ENCODE data around the gene SYCE3.

Gene SYCE3

GRCh38 chr22:50516068-50516467 is 46.7 kb downstream of the SYCE3 start (continued):
- TF ChIP-seq ZBTB8A (tag by site-specific recombination; IDR thresholded peaks at IDR 0.05) (no peak), SALL2 (tag by site-specific recombination; IDR thresholded peaks at IDR 0.05; ENCODE audit: borderline replicate concordance) (no peak)

GRCh38 chr22:50513175-50513574 is 49.5 kb downstream of the SYCE3 start:
- Histone ChIP-seq H3K4me1 (ENCODE audit: control insufficient read depth, insufficient read depth, low read length) (peaks cover 6% of the 10 kb centered on the region; the same call in 1 of the 2 replicates), H3K27ac (ENCODE audit: extremely low read depth, low read depth, low read length) (0 out of 2 replicates have a peak overlapping the region, but pooled peaks have one; percentile 14), H3K4me3 (ENCODE audit: low read depth, low read length) (no peak overlapping the region), H3K9me3 (ENCODE audit: control insufficient read depth, insufficient read depth, low read depth, low read length) (no peaks in the 10 kb centered on the region), H3K36me3 (ENCODE audit: control insufficient read depth in 2 of 2, insufficient read depth in 1 of 2, low read length in 2 of 2) (peaks cover 6 to 52% of the 10 kb centered on the region in 2 experiments; a peak in 2 of 3 replicates)
- POLR2A ChIA-PET = no interaction called here
- TF ChIP-seq ZNF843 (tag by site-specific recombination; IDR thresholded peaks at IDR 0.05) (no peak), ZFP69B (tag by site-specific recombination; IDR thresholded peaks at IDR 0.05) (no peak), ZNF747 (tag by site-specific recombination; IDR thresholded peaks at IDR 0.05) (no peak), HOXA7 (CRISPR knock-in tag; IDR thresholded peaks at IDR 0.05; ENCODE audit: borderline replicate concordance) (no peak), ZNF423 (tag by site-specific recombination; IDR thresholded peaks at IDR 0.05) (no peak), ZNF621 (tag by site-specific recombination; IDR thresholded peaks at IDR 0.05) (no peak), ZNF155 (tag by site-specific recombination; IDR thresholded peaks at IDR 0.05) (no peak), ZNF660 (tag by site-specific recombination; IDR thresholded peaks at IDR 0.05) (no peak), ZNF701 (tag by site-specific recombination; IDR thresholded peaks at IDR 0.05) (no peak), ZNF792 (tag by site-specific recombination; IDR thresholded peaks at IDR 0.05) (no peak), ZNF558 (tag by site-specific recombination; IDR thresholded peaks at IDR 0.05) (no peak), ZNF791 (tag by site-specific recombination; IDR thresholded peaks at IDR 0.05) (no peak), ZNF354C (tag by site-specific recombination; IDR thresholded peaks at IDR 0.05; ENCODE audit: borderline replicate concordance, low read depth) (no peak), ZNF132 (tag by site-specific recombination; IDR thresholded peaks at IDR 0.05; ENCODE audit: borderline replicate concordance) (no peak), ZNF600 (tag by site-specific recombination; IDR thresholded peaks at IDR 0.05) (no peak), HOXD13 (CRISPR knock-in tag; IDR thresholded peaks at IDR 0.05; ENCODE audit: borderline replicate concordance) (no peak), ZNF184 (tag by site-specific recombination; IDR thresholded peaks at IDR 0.05) (no peak), ZNF404 (tag by site-specific recombination; IDR thresholded peaks at IDR 0.05) (no peak)
- TF ChIP-seq, protein P1, sequence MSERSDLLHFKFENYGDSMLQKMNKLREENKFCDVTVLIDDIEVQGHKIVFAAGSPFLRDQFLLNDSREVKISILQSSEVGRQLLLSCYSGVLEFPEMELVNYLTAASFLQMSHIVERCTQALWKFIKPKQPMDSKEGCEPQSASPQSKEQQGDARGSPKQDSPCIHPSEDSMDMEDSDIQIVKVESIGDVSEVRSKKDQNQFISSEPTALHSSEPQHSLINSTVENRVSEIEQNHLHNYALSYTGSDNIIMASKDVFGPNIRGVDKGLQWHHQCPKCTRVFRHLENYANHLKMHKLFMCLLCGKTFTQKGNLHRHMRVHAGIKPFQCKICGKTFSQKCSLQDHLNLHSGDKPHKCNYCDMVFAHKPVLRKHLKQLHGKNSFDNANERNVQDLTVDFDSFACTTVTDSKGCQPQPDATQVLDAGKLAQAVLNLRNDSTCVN (tag by site-specific recombination; optimal IDR thresholded peaks at IDR 0.05) = no peak
- CTCF ChIA-PET = interaction anchor here (1.0 to 1.7 kb wide), 3 partner anchors 12 to 50 kb away, joined by 3 to 5 read pairs (median 3); partner anchors contain the start of genes SCO2 and SYCE3

DNA sequence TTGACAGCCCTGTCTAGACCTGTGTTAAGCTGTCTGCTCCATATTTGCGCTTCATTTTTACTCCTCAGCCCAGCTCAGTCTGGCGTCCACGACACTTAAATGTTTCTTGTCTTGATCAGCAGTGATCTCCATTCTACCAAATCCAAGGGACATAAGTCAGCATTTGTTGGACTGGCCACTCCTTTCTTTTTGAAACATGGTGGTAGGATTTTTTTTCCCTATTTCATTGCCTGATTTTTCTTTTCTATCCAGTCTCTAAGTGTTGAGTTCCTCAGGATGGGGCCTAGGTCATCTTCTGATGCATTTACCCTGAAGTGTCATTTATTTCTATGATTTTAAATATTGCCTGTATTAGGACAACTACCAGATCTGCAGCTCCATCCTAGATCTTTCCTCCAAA is 53.8 kb downstream of the SYCE3 start:
- peak overlapping the region; percentile 97; the same call in 1 of the 2 replicates for H3K27ac ChIP-seq (ENCODE audit: extremely low read depth, low read depth, low read length)
- POLR2A ChIA-PET = interaction anchor here (1.4 to 6.0 kb wide), 6 partner anchors 9 to 265 kb away, joined by 6 to 189 read pairs (median 10); partner anchors contain the start of gene SCO2
- H3K9me3 ChIP-seq (ENCODE audit: control insufficient read depth, insufficient read depth, low read depth, low read length) = no peaks in the 10 kb centered on the region
- CTCF ChIA-PET = interaction anchor here (0.6 to 3.8 kb wide), 6 partner anchors 17 to 265 kb away, joined by 3 to 32 read pairs (median 7); partner anchors contain the start of genes SCO2 and SYCE3
- peaks cover 6 to 37% of the 10 kb centered on the region in 2 experiments; a peak in 2 of 3 replicates for H3K36me3 ChIP-seq (ENCODE audit: control insufficient read depth in 2 of 2, insufficient read depth in 1 of 2, low read length in 2 of 2)
- peaks cover 8% of the 10 kb centered on the region for H3K4me1 ChIP-seq (ENCODE audit: control insufficient read depth, insufficient read depth, low read length)
- H3K4me3 ChIP-seq (ENCODE audit: low read depth, low read length) = peak overlapping the region; percentile 100
- TF ChIP-seq ZNF266 (tag by site-specific recombination; IDR thresholded peaks at IDR 0.05; ENCODE audit: low read depth) (no peak), ZNF26 (tag by site-specific recombination; IDR thresholded peaks at IDR 0.05) (no peak), ZNF350 (tag by site-specific recombination; IDR thresholded peaks at IDR 0.05) (no peak), TCF7L2 (IDR thresholded peaks at IDR 0.05; ENCODE audit: borderline replicate concordance, low read depth, low read length) (no peak), OSR2 (tag by site-specific recombination; IDR thresholded peaks at IDR 0.05) (no peak), ZNF202 (tag by site-specific recombination; IDR thresholded peaks at IDR 0.05; ENCODE audit: borderline replicate concordance) (no peak), ZNF433 (tag by site-specific recombination; IDR thresholded peaks at IDR 0.05; ENCODE audit: low read depth) (no peak), ZSCAN4 (tag by site-specific recombination; IDR thresholded peaks at IDR 0.05) (no peak), ZBTB8A (tag by site-specific recombination; IDR thresholded peaks at IDR 0.05) (no peak), ZNF555 (tag by site-specific recombination; conservative IDR thresholded peaks at IDR 0.05) (no peak)
- TF ChIP-seq, protein P2, sequence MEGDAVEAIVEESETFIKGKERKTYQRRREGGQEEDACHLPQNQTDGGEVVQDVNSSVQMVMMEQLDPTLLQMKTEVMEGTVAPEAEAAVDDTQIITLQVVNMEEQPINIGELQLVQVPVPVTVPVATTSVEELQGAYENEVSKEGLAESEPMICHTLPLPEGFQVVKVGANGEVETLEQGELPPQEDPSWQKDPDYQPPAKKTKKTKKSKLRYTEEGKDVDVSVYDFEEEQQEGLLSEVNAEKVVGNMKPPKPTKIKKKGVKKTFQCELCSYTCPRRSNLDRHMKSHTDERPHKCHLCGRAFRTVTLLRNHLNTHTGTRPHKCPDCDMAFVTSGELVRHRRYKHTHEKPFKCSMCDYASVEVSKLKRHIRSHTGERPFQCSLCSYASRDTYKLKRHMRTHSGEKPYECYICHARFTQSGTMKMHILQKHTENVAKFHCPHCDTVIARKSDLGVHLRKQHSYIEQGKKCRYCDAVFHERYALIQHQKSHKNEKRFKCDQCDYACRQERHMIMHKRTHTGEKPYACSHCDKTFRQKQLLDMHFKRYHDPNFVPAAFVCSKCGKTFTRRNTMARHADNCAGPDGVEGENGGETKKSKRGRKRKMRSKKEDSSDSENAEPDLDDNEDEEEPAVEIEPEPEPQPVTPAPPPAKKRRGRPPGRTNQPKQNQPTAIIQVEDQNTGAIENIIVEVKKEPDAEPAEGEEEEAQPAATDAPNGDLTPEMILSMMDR (tag by site-specific recombination; IDR thresholded peaks at IDR 0.05) = no peak
